ENCODE results near the gene IFNL1.
"Not testable (repeated sequence)": the region's sequence is repeated elsewhere in the genome, so short reads cannot be mapped to it uniquely, and the experiment has no call there.

GRCh38 chr19:39273859-39274258, 22.3 kb upstream of the IFNL1 start:
- TF ChIP-seq, protein P1, sequence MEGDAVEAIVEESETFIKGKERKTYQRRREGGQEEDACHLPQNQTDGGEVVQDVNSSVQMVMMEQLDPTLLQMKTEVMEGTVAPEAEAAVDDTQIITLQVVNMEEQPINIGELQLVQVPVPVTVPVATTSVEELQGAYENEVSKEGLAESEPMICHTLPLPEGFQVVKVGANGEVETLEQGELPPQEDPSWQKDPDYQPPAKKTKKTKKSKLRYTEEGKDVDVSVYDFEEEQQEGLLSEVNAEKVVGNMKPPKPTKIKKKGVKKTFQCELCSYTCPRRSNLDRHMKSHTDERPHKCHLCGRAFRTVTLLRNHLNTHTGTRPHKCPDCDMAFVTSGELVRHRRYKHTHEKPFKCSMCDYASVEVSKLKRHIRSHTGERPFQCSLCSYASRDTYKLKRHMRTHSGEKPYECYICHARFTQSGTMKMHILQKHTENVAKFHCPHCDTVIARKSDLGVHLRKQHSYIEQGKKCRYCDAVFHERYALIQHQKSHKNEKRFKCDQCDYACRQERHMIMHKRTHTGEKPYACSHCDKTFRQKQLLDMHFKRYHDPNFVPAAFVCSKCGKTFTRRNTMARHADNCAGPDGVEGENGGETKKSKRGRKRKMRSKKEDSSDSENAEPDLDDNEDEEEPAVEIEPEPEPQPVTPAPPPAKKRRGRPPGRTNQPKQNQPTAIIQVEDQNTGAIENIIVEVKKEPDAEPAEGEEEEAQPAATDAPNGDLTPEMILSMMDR (IDR thresholded peaks at IDR 0.05) = not testable (repeated sequence)
- not testable (repeated sequence) for TF ChIP-seq POLR2A, POLR2AphosphoS5 (IDR thresholded peaks at IDR 0.05)
